Coronary artery (tissue), 2 donors: ENCODE results near the gene GLT8D2.

ENCODE experiments used
- DNase-seq: peaks from one replicate; pipeline ENCODE4 v3.0.0-alpha.2; 2017; ENCODE audit warnings: low spot score
- H3K27ac ChIP-seq, 2 donors: fragments of 200-600 bp; sonication (generic); one replicate each; pipeline ENCODE4 v1.5.1; 2016 to 2019
- H3K4me3 ChIP-seq: fragments of 200-600 bp; sonication (generic); 2 replicates; pipeline ENCODE4 v1.5.1; 2016; ENCODE audit warnings: mild to moderate bottlenecking, moderate library complexity
- TF ChIP-seq, protein P1 (sequence below): fragments of 200-600 bp; sonication (generic); IDR thresholded peaks from one replicate; pipeline ENCODE4 v1.5.1; 2019; ENCODE audit warnings: antibody characterized with exemption

Gene GLT8D2

DNA sequence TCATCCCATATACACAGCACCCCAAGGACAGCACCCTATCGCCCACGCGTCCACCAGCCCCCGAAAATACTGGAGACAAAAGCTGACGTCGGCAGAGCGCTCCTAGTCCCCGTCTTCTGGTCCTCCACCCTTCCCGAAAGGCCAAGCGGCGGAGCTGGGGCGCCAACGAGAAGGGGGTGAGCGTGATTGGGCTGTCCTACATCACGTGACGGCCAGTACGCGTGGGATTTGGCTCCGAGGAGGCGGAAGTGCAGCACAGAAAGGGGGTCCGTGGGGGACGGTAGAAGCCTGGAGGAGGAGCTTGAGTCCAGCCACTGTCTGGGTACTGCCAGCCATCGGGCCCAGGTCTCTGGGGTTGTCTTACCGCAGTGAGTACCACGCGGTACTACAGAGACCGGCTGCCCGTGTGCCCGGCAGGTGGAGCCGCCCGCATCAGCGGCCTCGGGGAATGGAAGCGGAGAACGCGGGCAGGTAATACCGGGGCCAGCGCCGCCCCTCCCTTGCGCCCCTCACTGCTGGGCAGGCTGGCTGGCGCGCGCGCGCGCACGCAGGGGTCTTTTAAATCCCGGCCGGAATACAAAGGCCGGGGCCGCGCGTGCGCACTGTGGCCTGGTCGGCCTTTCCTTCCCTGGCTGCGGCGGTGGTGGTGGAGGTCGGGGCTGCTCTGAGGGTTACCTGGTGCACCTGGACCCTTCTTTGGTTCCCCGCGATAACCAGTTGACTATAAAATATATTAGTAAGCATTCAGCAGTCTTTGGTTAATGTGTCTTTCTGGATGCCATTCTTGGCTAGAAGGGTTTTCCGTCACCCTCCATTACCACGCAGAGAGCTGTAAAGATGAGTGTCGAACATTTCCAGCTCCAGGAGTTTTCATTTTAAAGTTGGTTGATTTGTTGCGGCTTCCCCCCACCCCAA, 84.1 kb downstream of the GLT8D2 start, which contains the start of gene TDG:
TDG (plus strand) TSS at position 283 of the 915 bp plus-strand sequence; CDS start at position 449, 166 bp downstream.
- TF ChIP-seq, protein P1, sequence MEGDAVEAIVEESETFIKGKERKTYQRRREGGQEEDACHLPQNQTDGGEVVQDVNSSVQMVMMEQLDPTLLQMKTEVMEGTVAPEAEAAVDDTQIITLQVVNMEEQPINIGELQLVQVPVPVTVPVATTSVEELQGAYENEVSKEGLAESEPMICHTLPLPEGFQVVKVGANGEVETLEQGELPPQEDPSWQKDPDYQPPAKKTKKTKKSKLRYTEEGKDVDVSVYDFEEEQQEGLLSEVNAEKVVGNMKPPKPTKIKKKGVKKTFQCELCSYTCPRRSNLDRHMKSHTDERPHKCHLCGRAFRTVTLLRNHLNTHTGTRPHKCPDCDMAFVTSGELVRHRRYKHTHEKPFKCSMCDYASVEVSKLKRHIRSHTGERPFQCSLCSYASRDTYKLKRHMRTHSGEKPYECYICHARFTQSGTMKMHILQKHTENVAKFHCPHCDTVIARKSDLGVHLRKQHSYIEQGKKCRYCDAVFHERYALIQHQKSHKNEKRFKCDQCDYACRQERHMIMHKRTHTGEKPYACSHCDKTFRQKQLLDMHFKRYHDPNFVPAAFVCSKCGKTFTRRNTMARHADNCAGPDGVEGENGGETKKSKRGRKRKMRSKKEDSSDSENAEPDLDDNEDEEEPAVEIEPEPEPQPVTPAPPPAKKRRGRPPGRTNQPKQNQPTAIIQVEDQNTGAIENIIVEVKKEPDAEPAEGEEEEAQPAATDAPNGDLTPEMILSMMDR = no peak
- peak within 1 kb of the TSS; percentile 93 to 97 for H3K27ac ChIP-seq
- peak within 1 kb of the TSS; percentile 90 for H3K4me3 ChIP-seq
- peak; percentile 99 for DNase-seq

DNA sequence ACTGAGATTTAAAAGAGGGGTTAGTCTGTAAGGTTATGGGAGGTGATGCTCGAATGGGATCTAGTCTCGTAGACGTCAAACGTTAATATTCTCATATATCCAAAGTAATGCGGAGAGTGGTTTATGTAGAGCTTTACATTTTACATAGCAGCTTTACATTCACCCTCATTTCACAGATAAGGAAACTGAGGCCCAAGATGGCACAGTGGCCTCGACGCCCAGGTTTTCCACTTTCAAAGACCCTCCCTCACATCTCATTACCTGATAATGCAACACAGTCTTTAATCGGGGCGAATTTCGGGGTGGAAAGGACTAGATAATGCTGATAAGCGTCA, 84.8 kb downstream of the GLT8D2 start:
- Histone ChIP-seq H3K27ac (peak overlapping the region; percentile 93 to 97), H3K4me3 (peak overlapping the region; percentile 90)
- TF ChIP-seq, protein P1 = no peak
- DNase-seq = no peak

DNA sequence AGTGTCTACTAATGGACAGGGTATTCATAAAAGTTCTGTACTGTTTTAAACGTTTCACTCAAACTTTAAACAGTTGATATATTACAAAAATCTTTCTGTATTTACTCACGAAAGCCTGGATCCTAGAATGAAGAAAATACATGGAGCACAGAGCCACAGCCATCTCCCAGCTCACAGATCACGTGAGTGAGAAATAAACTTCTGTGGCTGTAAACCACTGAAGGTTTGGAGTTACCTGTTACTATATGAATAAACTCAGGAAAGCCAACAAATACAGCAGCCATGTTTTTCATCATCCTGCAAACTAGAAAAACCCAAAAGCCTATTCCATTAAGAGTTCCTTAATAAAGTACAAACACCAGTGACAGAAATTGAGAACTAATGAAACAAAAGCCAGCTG, 85.2 kb downstream of the GLT8D2 start:
- TF ChIP-seq, protein P1 = no peak
- Histone ChIP-seq H3K4me3 (peak overlapping the region; percentile 90), H3K27ac (peak overlapping the region; percentile 93 to 97)
- no peak for DNase-seq

DNA sequence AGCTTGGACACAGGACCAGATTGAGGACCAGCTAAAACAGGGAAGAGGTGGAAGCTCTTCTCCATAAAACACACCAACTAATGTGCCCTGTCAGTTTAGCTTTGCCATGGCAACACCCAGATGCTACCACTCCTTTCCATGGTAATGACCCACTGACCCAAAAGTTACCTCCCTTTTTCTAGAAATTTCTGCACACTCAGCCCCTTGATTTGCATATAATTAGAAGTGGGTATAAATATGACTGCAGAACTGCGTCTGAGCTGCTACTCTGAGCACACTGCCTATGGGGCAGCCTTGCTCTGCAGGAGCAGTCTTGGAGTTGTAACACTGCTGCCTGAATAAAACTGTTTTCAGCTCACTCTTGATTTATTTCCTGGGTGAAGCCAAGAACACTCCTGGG, 87.5 kb downstream of the GLT8D2 start:
- Histone ChIP-seq H3K4me3 (no peak overlapping the region), H3K27ac (no peak overlapping the region)
- DNase-seq = no peak
- TF ChIP-seq, protein P1 = no peak

DNA sequence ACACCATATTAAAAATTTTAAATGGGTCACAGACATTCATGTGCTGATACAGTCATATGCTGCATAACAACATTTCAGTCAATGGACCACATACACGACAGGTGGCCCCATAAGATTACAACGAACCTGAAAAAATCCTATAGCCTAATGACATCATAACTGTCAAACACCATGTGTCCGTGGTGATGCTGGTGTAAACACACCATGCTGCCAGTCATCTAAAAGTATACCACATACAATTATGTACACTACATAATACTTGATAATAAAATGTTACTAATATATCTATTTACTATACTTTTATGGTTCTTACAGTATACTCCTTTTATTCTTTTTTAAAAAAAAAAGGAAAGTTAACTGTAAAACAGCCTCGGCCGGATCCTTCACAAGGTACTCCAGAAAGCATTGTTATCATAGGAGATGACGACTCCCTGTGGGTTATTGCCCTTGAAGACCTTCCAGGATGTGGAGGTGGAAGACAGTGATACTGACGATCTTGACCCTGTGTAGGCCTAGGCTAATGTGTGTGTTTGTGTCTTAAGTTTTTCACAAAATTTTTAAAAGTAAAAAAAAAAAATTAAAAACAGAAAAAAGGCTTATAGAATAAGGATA, 89.3 kb downstream of the GLT8D2 start:
- TF ChIP-seq, protein P1 = no peak
- Histone ChIP-seq H3K4me3 (no peak overlapping the region), H3K27ac (no peak overlapping the region)
- no peak for DNase-seq

DNA sequence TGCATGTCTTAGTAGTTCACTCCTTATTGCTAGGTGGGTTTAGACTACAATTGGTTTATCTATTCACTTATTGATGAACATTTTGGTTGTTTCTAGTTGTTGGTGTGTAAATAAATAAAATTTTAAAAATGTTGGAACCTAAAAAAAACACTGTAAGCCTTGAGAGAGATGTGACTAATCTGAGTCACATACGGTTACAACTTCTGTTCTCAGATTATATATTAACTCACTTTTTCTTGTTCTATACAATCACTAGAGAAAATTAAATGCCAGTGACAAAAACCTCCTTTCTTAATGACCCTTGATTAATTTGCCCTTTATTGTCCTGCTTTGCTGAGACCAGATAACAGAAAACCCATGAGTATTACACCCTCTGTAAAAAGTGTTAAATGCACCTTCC, 91.4 kb downstream of the GLT8D2 start:
- TF ChIP-seq, protein P1 = no peak
- DNase-seq = no peak
- no peak overlapping the region for H3K27ac ChIP-seq
- no peak overlapping the region for H3K4me3 ChIP-seq
